HG03432 (cell line): Measurements from ENCODE around the gene ASB13.
"Not testable (repeated sequence)": the region's sequence is repeated elsewhere in the genome, so short reads cannot be mapped to it uniquely, and the experiment has no call there.

Experiments used
- ATAC-seq: cut with Tn5 transposase; IDR thresholded peaks from one replicate; pipeline ENCODE4 v1.9.1; 2021; ENCODE audit warnings: mild to moderate bottlenecking, moderate library complexity; ENCODE audit not compliant: unreplicated experiment

Gene ASB13

DNA sequence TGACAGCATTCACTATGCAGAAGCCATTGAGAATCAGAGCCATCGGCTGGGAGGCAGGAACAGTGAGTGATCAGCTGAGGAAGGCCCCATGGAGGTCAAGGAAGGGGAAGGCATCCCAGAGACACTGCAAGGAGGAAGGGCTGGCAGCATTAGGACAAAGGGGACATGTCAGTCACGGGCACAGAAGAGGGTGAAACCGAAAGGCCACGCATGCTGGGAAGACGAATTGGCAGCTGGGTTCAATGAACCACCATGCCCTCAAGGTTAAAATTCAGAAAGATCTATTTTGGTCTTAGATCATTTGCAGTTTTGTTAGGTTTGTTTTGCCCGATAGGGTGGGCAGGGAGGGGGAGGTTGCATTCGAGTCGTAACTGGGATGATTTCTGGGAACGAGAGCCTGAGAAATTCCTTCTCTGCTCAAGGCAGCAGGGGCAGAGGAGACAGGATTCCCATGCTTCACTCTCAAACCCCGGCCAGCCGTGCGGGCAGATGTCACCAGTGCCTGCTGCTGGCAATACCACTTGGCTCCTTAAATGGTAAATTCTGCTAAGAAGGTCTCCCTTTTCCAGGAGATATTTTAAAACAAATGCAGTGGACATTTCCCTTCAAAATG lies 57.7 kb downstream of the ASB13 start:
- ATAC-seq = no peak

DNA sequence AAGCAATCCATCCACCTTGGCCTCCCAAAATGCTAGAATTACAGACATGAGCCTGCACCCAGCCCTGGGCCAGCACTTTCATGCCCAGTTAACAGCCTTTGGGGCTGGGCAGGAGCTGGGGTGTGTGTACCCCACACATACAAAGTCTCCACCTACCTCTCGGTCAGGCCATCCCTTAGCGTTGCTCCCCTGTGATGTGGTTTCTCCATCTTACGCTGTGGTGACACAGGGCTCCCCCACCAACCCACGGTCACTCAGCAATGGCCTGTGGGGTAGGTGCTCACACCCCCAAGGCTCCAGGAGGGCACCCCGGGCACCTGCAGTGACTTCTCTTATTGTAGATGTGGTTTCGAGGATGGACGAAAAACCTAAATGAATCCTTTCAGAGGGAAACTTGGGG lies 58.8 kb downstream of the ASB13 start:
- no peak for ATAC-seq

DNA sequence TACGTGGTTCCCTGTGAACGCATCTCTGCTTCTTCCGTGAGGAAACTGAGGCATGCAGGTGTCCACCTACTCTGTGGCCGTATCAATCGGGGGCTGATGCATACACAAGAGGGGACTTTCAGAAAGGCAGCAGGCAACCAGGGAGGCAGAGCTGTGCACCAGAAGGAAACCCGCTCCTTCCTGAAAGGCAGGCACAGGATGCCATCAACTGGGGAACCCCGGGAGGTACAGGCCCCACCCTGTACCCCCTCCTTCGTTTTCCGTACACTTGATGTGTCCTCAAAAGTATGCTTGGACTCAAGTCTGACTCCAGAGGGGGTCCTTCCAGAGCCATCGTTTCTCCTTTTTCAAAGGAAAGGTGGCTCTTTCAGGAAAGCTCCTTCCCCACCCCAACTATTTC lies 59.5 kb downstream of the ASB13 start:
- ATAC-seq = no peak

DNA sequence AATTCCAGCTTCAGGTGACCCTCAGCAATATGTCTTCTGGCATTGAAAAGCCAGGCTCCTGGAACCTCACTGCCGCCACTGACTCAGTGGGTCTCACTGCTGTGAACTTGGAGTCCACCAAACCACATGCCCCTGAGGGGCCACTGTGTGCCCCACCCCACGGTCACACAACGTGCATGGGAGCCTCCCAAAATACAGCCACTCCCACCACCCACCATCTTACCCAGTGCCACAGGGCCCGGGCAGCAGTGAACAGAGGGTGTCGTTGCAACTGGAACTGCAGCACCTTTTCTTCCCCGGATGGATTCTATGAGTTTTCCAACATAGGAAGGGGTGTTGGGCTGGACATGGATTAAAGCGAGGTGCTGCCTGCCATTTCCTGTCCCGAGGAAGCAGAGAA lies 60.1 kb downstream of the ASB13 start:
- no peak for ATAC-seq

DNA sequence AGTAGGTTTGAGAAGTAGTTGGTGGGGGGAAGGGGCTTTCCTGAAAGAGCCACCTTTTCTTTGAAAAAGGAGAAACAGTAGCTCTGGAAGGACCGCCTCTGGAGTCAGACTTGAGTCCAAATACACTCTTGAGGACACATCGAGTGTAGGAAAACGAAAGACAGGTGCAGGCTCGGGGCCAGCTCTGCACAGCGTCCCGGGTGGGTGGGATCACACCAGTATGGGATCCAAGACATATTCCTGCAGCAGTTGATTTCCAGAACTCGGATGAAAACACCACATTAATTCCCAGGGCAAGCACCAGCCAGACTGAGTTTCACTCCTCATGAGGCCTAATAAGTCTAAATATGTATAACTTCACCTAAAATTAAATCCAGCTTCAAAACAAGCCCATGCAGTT lies 61.4 kb downstream of the ASB13 start:
- ATAC-seq = no peak

DNA sequence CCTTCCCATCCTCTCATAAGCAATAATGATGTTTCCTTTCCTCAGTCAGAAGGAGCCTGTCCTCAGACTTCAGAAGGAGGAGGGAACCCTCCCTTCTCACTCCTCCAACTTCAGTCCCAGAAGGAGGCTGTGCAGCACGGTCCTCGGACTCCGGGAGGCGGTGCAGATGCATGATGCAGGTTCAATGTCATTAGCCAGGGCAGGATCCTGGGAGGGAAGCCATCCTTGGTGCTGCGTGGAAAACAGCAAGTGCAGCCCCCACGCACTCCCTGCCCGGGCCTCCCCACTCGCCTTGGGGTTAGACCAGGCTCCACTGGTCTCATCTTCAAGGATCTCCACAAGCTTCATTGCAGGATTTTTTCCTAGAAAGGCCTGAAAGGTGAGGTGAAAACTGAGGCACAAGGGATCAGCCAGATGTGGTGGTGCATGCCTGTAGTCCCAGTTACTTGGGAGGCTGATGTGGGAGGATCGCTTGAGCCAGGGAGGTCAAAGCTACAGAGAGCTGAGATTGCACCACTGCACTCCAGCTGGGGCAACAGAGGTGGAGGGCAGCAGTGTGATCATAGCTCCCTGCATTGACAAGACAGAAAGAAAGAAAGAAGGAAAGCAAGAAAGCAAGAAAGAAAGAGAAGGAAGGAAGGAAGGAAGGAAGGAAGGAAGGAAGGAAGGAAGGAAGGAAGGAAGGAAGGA lies 62.0 kb downstream of the ASB13 start:
- ATAC-seq = no peak

DNA sequence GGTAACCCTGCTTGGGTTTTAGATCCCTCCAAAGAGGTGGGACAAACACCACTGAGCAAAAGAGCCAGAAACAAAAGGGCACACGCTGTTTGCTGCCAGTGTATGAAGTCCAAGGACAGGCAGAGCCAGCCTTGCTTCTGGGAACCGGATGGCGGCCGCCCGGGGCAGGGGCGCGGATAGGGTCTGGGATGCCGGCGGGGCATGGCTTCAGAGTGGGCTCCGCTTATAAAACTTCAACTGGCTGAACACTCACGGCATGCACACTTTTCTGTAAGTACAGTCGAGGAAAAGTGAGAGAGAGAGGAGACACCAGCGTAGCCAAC lies 62.6 kb downstream of the ASB13 start:
- ATAC-seq = no peak

DNA sequence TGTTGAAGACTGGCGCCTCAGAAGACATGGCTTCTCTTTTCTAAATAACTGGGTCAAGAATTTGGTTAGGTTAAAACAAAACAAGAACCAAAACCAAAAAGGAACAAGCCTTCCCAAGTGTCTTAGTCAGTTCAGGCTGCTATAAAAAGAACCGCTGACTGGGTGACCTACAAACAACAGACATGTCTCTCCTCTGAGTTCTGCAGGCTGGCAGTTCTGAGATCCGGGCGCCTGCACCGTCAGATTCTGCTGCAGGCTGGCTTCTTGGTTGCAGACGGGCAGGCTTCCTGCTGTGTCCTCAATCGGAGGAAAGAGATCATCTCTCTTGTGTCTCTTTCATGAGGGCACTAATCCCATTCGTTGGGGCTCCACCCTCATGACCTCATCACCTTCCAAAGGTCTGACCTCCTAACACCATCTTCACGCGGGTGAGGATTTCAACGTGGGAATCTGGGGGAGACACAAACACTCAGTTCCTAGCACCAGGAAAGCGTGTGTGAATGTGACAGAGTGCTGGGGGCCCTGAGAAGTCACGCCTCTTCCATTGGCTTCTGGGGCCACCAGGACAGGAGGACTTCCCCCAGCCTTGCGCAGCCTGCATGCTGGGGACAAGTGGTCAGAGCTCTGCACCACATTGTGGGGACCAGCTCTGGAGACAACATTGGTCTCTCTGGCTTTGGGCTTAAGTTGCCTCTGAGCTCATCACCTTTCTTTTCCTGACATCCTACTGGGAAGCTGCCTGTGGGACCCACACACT lies 63.1 kb downstream of the ASB13 start:
- no peak for ATAC-seq

GRCh38 chr10:5601826-5602495 lies 64.4 kb downstream of the ASB13 start:
- no peak for ATAC-seq

- no peak for ATAC-seq
These were observed 65.5 kb downstream of the ASB13 start for GRCh38 chr10:5600908-5601307.

DNA sequence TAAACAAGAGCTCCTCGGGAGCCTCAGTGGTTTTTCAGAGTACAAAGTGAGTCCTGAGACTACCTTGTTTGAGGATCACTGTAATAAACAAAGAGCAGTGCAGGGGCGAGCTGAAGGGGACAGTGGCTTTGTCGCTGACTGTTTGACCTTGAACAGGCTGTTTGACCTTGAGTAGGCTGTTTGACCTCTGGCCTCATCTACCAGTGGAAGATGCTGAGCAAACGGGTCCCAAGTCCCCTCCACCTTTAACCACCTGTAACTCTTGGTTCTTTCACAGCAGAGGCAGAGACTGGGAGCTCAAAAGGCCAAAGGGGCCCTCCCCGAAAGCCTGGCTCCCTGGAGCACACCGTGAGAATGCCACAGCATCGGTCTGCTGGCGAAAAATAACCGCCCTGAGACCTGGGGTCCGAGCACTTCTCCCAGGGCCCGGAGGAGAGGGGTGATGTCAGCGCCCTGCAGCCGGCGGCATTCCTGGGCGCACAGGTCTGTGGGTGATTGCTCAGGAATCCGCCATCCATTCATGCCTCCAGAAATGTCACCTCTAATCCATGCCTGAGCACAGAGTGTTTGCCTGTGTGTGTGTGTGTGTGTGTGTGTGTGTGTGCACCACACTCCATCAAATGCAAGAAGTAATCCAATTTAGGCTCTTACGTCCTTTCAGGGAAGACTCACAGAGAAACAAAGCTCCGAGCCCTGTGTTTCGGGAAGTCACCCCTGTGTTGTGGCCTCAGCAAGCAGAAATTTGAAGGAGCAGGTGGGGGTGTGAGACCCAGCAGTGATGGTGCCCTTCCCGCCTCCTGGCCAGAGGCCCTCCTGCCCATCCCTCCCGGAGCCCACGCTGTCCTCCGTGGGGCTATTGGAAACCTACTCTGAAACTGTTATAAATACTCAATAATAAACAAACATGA lies 66.5 kb downstream of the ASB13 start:
- no peak for ATAC-seq

DNA sequence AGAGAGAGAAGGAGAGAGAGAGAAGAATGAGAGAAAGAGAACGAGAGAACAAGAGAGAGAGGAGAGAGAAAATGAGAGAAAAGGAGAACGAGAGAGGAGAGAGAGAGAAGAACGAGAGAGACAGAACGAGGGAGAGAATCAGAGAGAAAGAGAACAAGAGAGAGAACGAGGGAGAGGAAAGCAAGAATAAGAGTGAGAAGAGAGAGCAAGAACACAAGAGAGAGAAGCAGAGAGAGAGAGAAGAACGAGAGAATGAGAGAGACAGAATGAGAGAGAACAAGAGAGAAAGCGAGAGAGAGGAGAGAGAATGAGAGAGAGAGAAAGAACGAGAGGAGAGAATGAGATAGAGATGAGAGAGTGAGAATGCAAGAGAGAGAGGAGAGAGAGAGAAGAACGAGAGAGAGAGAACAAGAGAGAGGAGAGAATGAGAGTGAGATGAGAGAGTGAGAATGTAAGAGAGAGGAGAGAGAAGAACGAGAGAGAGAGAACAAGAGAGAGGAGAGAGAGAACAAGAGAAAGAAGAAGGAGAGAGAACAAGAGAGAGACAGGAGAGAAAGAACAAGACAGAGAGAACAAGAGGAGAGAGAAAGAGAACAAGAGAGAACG lies 68.2 kb downstream of the ASB13 start:
- ATAC-seq = no peak

GRCh38 chr10:5596611-5597341 lies 69.6 kb downstream of the ASB13 start:
- no peak for ATAC-seq

GRCh38 chr10:5595994-5596471 lies 70.4 kb downstream of the ASB13 start:
- no peak for ATAC-seq

DNA sequence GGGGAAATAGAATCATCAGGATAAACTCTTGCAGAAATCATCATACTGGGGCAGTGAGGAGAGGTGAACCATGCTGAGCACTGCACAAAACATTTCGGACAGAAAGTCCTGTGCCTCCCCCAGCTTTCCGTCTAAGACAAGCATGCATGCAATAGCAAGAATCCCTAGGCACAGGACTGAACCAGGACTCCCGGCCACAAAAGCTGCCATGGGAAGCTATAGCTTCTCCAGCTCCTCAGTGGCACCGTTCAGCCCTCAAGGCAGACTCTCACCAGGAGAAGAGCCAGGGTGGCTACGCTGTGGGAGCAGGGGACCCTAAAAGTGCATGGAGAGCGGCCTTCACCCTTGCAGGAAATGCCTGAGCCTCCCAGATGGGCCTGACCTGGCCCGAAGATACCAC lies 70.8 kb downstream of the ASB13 start:
- ATAC-seq = no peak

- ATAC-seq = no peak
These were observed 71.3 kb downstream of the ASB13 start for GRCh38 chr10:5595095-5595494.

DNA sequence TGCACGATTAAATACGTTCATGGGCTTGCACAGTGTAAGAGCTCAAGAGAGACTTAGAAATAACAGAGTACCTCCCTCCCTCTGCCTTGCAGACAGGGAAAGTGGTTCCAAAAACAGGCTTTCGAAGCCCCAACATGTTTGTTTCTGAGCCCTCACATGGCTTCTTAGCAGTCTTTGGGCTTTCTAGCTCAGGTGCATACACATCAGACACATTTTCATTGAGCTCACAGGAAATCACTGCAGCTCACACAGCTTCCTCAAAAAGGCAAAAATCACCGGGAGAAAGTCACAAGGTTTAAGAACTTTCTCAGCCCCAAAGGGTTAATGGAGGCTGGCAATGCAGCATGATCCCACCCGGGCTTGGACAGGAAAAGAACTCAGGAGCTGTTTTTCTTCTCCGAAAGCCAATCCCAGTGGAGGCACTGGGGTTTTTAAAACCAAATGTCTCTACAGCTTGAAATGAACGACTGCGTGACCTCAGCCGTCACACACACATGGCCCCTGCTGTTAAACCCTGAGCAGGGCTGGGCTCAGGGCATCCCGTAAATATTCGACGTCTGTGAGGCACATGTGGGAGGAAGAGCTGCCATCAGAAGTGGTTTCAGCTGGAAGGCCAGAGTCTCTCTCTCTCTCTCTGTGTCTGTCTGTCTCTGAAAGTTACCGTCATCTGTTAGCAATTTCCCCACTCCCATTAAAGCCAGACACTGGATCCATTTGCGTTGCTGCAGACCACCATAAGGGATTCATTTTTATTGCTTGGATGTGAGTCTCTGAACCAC lies 71.9 kb downstream of the ASB13 start:
- no peak for ATAC-seq

DNA sequence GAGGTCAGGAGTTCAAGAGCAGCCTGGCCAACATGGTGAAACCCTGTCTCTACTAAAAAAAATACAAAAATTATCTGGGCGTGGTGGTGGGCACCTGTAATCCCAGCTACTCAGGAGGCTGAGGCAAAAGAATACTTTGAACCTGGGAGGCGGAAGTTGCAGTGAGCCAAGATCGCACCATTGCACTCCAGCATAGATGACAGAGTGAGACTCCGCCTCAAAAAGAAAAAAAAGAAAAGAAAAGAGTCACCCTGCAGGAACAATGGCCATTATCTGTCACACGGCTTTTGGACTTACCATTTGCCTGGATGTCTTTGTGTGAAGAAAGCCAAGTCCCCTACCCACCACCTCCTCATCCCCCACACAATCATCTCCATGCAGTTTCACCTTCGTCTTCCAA lies 73.0 kb downstream of the ASB13 start:
- not testable (repeated sequence) for ATAC-seq

DNA sequence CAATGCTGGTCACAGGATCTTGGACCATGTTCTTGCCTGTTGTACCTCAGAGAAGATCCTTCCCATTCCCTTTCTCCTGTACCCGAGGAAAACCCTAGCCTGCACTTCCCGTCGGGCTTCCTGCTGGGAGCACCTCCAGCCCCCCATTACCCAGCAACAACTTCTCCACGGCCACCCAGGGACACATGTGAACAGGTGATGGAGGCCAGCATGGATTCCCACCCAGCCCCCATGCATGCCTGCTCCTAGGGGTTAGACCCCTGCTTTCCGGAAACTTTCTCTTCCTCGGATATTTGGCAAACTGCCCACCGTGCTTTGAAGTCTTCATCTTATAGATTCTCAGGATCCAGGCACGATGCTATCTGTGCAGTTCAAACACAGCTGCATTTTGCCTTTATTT lies 74.3 kb downstream of the ASB13 start:
- no peak for ATAC-seq
